Kidney epithelial cell (primary cell): Measurements from ENCODE around the gene ANG. TPM values are rescaled to one million over a fixed set of nuclear protein-coding genes. Genes with fewer than 3 reads are reported as not detected.

Experiments used
- DNase-seq: peaks from one replicate; pipeline ENCODE4 v3.0.0-alpha.2; 2010; ENCODE audit warnings: low read depth
- H3K27me3 ChIP-seq: 2 replicates; pipeline ENCODE4 v1.6.0; 2011; ENCODE audit warnings: low read length; ENCODE audit not compliant: control insufficient read depth, insufficient read depth
- H3K36me3 ChIP-seq: 2 replicates; pipeline ENCODE4 v1.5.1; 2011; ENCODE audit warnings: low read length; ENCODE audit not compliant: control insufficient read depth, insufficient read depth
- H3K4me3 ChIP-seq: 2 replicates; pipeline ENCODE4 v1.5.1; 2011; ENCODE audit warnings: low read depth, mild to moderate bottlenecking, control low read depth, low read length
- CTCF ChIP-seq: IDR thresholded peaks from 2 replicates; pipeline ENCODE4 v1.5.1; 2011; ENCODE audit warnings: mild to moderate bottlenecking, moderate library complexity, low read length, control low read depth, inconsistent platforms; ENCODE audit not compliant: insufficient read depth, poor library complexity, severe bottlenecking
- total RNA-seq: library from RNA; depleted of rRNA; stranded (reverse); fragments of >200 nt; gene quantifications from 2 replicates; pipeline ENCODE4 v1.2.3, GENCODE V29; 2015

ANG gene
- total RNA-seq, 1 donor from 2014 or later = 1.1 TPM

GRCh38 chr14:20668969-20669368, 19.6 kb upstream of the ANG start:
- no peak for DNase-seq
- H3K36me3 ChIP-seq = no peaks in the 10 kb centered on the region
- peaks cover 2% of the 10 kb centered on the region for H3K27me3 ChIP-seq
- TF ChIP-seq CTCF = no peak
- no peak overlapping the region for H3K4me3 ChIP-seq

DNA sequence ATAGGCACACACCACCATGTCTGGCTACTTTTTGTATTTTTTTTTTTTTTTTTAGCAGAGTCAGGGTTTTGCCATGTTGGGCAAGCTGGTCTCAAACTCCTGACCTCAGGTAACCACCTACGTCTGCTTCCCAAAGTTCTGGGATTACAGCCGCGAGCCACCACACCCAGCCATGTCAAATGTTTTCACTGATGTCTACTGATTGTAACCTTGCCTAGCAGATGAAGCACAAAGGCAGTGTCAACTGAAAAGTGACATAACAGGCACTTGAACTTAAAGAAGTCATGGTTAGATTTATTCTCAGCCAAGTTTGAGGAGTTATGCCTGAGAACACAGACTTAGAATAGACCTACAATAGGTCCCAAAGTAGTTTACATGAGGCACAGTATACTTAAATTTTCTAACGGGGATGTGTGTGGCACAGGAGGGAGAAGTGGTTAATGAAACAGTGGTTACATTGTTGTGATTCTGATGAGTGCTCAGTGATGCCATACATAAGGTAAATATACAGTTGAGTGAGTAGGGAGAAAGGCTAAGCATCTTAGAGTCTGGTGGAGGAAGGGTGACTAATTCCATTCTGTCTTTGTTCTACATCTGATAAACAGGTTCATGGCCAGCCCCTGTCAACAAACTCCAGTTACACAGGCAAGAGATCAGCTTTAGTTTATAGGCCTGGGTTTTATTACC, 16.8 kb upstream of the ANG start:
- DNase-seq = no peak
- Histone ChIP-seq H3K27me3 (peaks cover 7% of the 10 kb centered on the region), H3K36me3 (no peaks in the 10 kb centered on the region), H3K4me3 (no peak overlapping the region)
- TF ChIP-seq CTCF = no peak

DNA sequence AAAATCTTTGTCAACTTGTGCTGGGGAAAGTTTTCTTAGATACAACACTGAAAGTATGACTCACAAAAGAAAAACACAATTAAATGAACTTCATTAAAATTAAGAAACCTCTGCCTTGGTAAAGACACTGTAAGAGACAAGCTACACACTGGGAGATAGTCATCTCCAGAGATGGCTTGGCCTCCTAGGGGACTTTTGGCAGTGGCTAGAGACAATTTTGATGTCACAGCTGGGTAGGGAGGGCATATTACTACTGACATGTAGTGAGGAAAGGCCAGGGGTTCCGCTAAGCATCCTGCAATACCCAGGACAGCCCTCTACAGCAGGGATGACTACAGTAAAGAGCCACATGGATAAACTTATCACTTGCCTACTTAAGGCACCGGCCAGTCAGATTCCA, 12.9 kb upstream of the ANG start:
- TF ChIP-seq CTCF = no peak
- no peak for DNase-seq
- Histone ChIP-seq H3K36me3 (no peaks in the 10 kb centered on the region), H3K27me3 (peaks cover 7% of the 10 kb centered on the region), H3K4me3 (no peak overlapping the region)

- no peak for TF ChIP-seq CTCF
- Histone ChIP-seq H3K27me3 (peaks cover 7% of the 10 kb centered on the region), H3K36me3 (no peaks in the 10 kb centered on the region), H3K4me3 (no peak overlapping the region)
- DNase-seq = no peak
These were observed 12.5 kb upstream of the ANG start for GRCh38 chr14:20676072-20676471.

DNA sequence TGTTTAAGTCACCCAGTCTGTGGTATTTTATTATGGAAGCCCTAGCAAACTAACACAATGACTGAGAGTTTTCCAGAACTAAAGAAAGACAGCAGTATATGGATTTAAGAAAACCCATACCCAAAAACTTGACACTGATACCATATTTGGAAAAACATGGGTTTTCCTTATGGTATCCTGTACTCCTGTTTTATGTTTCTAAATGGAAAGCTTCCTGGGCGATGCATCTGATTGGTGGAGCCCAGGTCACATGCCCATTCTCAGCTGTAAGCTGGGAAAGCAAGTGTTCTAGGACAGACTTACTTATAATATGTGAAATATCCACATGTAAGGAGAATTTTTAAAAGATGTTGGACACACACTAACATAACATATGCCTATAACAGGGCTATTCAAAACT, 8.7 kb upstream of the ANG start:
- Histone ChIP-seq H3K27me3 (peaks cover 5% of the 10 kb centered on the region), H3K36me3 (no peaks in the 10 kb centered on the region), H3K4me3 (no peak overlapping the region)
- no peak for TF ChIP-seq CTCF
- DNase-seq = no peak

- Histone ChIP-seq H3K27me3 (peaks cover 5% of the 10 kb centered on the region), H3K36me3 (no peaks in the 10 kb centered on the region), H3K4me3 (no peak overlapping the region)
- DNase-seq = no peak
- no peak for TF ChIP-seq CTCF
These were observed 8.2 kb upstream of the ANG start for GRCh38 chr14:20680363-20680762.
